Measurements from ENCODE around the gene EIF2AK3. TPM values are rescaled to one million over a fixed set of nuclear protein-coding genes. Genes with fewer than 3 reads are reported as not detected.
A peak's percentile ranks its signal among the peaks of the same experiment; 100 is the strongest.
"Not testable (repeated sequence)": the region's sequence is repeated elsewhere in the genome, so short reads cannot be mapped to it uniquely, and the experiment has no call there.

EIF2AK3 gene
- polyA plus RNA-seq, 1 experiment = 16.3 TPM

GRCh38 chr2:88628571-88628939 is 1.3 kb upstream of the EIF2AK3 start:
- H3K4me3 ChIP-seq (ENCODE audit: low read depth, low read length) = peak overlapping the region; percentile 97
- TF ChIP-seq CTCF (IDR thresholded peaks at IDR 0.05; ENCODE audit: low read depth, low read length) = no peak
- H3K27me3 ChIP-seq (ENCODE audit: control insufficient read depth, insufficient read depth, low read length) = no peaks in the 10 kb centered on the region
- ChIA-PET CTCF (interaction anchor here (1.0 to 2.2 kb wide), 2 partner anchors 41 to 43 kb away, joined by 4 to 7 read pairs; no protein-coding TSS in a partner anchor), POLR2A (interaction anchor here (0.6 to 1.7 kb wide), 5 partner anchors 22 to 109 kb away, joined by 3 to 5 read pairs (median 4); no protein-coding TSS in a partner anchor)
- no peaks in the 10 kb centered on the region; the same call in 1 of the 2 replicates for H3K9me3 ChIP-seq (ENCODE audit: control insufficient read depth, insufficient read depth, low read length)
- no peak for DNase-seq (ENCODE audit: low read depth, low spot score)
- H3K27ac ChIP-seq (ENCODE audit: low read depth, low read length) = peak overlapping the region; percentile 100

- Histone ChIP-seq H3K9me3 (ENCODE audit: control insufficient read depth, insufficient read depth, low read length) (no peaks in the 10 kb centered on the region; the same call in 1 of the 2 replicates), H3K4me3 (ENCODE audit: low read depth, low read length) (peak overlapping the region; percentile 97), H3K27me3 (ENCODE audit: control insufficient read depth, insufficient read depth, low read length) (no peaks in the 10 kb centered on the region), H3K27ac (ENCODE audit: low read depth, low read length) (peak overlapping the region; percentile 100)
- POLR2A ChIA-PET = interaction anchor here (0.6 to 1.7 kb wide), 7 partner anchors 21 to 458 kb away, joined by 3 to 5 read pairs (median 4); partner anchors contain the start of gene THNSL2
- CTCF ChIA-PET = interaction anchor here (1.0 to 2.2 kb wide), 2 partner anchors 41 to 44 kb away, joined by 3 to 7 read pairs; no protein-coding TSS in a partner anchor
- no peak for TF ChIP-seq CTCF (IDR thresholded peaks at IDR 0.05; ENCODE audit: low read depth, low read length)
- peak; percentile 83 for DNase-seq (ENCODE audit: low read depth, low spot score)
Measured at GRCh38 chr2:88627856-88628570, 749 bp upstream of the EIF2AK3 start.

GRCh38 chr2:88626171-88627054 is 851 bp downstream of the EIF2AK3 start:
- H3K27ac ChIP-seq (ENCODE audit: low read depth, low read length) = no peak overlapping the region
- no peak for TF ChIP-seq CTCF (IDR thresholded peaks at IDR 0.05; ENCODE audit: low read depth, low read length)
- POLR2A ChIA-PET = interaction anchor here (1.7 kb wide), 1 partner anchor 26 kb away, joined by 4 read pairs; no protein-coding TSS in a partner anchor
- H3K27me3 ChIP-seq (ENCODE audit: control insufficient read depth, insufficient read depth, low read length) = no peaks in the 10 kb centered on the region
- H3K4me3 ChIP-seq (ENCODE audit: low read depth, low read length) = peak overlapping the region; percentile 99
- H3K9me3 ChIP-seq (ENCODE audit: control insufficient read depth, insufficient read depth, low read length) = no peaks in the 10 kb centered on the region; the same call in 1 of the 2 replicates
- no peak for DNase-seq (ENCODE audit: low read depth, low spot score)
- CTCF ChIA-PET = interaction anchor here (0.7 kb wide), 1 partner anchor 45 kb away, joined by 3 read pairs; no protein-coding TSS in a partner anchor

GRCh38 chr2:88624477-88624876 is 2.8 kb downstream of the EIF2AK3 start:
- no peak for TF ChIP-seq CTCF (IDR thresholded peaks at IDR 0.05; ENCODE audit: low read depth, low read length)
- Histone ChIP-seq H3K27ac (ENCODE audit: low read depth, low read length) (no peak overlapping the region), H3K4me3 (ENCODE audit: low read depth, low read length) (peak overlapping the region; percentile 44), H3K27me3 (ENCODE audit: control insufficient read depth, insufficient read depth, low read length) (no peaks in the 10 kb centered on the region), H3K9me3 (ENCODE audit: control insufficient read depth, insufficient read depth, low read length) (no peaks in the 10 kb centered on the region; the same call in 1 of the 2 replicates)
- DNase-seq (ENCODE audit: low read depth, low spot score) = no peak
- CTCF ChIA-PET = no interaction called here
- POLR2A ChIA-PET = no interaction called here

GRCh38 chr2:88623831-88624465 is 3.3 kb downstream of the EIF2AK3 start:
- POLR2A ChIA-PET; H3K27ac ChIP-seq (ENCODE audit: low read depth, low read length); H3K9me3 ChIP-seq (ENCODE audit: control insufficient read depth, insufficient read depth, low read length); H3K27me3 ChIP-seq (ENCODE audit: control insufficient read depth, insufficient read depth, low read length); DNase-seq (ENCODE audit: low read depth, low spot score); H3K4me3 ChIP-seq (ENCODE audit: low read depth, low read length): not testable (repeated sequence)
- CTCF ChIA-PET = interaction anchor here (1.4 to 2.8 kb wide), 2 partner anchors 34 to 48 kb away, joined by 4 to 13 read pairs; no protein-coding TSS in a partner anchor
